Erythroblast (primary cell): ENCODE measurements around the gene SLC38A4.

Experiments used
- GATA1 ChIP-seq: IDR thresholded peaks from 2 replicates; pipeline ENCODE4 v1.6.1; 2011; ENCODE audit warnings: low read depth, mild to moderate bottlenecking, control low read depth, low read length, moderate library complexity
- POLR2A ChIP-seq: IDR thresholded peaks from 2 replicates; pipeline ENCODE4 v1.6.1; 2011; ENCODE audit warnings: mild to moderate bottlenecking, low read length

GRCh38 chr12:46794593-46795190 lies 31.1 kb downstream of the SLC38A4 start:
- no peak for TF ChIP-seq POLR2A
- TF ChIP-seq GATA1, result no peak
